ENCODE data around the gene LRRD1.

DNA sequence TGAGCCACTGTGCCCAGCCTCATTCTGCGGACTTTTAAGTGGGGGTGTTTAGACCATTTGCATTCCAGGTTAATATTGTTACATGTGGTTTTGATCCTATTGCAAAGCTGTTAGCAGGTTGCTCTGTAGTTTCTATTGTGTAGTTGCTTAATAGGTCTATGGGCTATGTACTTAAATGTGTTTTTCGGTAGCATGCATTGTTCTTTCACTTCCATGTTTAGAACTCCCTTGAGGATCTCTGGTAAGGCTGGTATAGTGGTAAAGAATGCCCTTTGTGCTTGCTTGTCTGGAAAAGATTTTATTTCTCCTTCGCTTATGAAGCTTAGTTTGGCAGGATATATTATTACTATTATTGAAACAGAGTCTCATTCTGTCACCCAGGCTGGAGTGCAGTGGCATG lies 13.4 kb upstream of the LRRD1 start:
- TF ChIP-seq, protein P1, sequence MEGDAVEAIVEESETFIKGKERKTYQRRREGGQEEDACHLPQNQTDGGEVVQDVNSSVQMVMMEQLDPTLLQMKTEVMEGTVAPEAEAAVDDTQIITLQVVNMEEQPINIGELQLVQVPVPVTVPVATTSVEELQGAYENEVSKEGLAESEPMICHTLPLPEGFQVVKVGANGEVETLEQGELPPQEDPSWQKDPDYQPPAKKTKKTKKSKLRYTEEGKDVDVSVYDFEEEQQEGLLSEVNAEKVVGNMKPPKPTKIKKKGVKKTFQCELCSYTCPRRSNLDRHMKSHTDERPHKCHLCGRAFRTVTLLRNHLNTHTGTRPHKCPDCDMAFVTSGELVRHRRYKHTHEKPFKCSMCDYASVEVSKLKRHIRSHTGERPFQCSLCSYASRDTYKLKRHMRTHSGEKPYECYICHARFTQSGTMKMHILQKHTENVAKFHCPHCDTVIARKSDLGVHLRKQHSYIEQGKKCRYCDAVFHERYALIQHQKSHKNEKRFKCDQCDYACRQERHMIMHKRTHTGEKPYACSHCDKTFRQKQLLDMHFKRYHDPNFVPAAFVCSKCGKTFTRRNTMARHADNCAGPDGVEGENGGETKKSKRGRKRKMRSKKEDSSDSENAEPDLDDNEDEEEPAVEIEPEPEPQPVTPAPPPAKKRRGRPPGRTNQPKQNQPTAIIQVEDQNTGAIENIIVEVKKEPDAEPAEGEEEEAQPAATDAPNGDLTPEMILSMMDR (IDR thresholded peaks at IDR 0.05): no peak
- no peak for TF ChIP-seq POLR2A (IDR thresholded peaks at IDR 0.05)
- no peak for TF ChIP-seq POLR2AphosphoS5 (IDR thresholded peaks at IDR 0.05)
- no peak for TF ChIP-seq EP300 (IDR thresholded peaks at IDR 0.05)

All from gastroesophageal sphincter (tissue), 3 donors.